Ishikawa (cell line): ENCODE data around the gene LCN2.

ENCODE experiments used
- EP300 ChIP-seq: IDR thresholded peaks from 2 replicates; pipeline ENCODE4 v1.6.1; 2012; ENCODE audit warnings: borderline replicate concordance
- NFIC ChIP-seq: IDR thresholded peaks from 2 replicates; pipeline ENCODE4 v1.6.1; 2012
- RAD21 ChIP-seq: IDR thresholded peaks from 2 replicates; pipeline ENCODE4 v1.6.1; 2012; ENCODE audit warnings: low read depth
- TAF1 ChIP-seq: IDR thresholded peaks from 2 replicates; pipeline ENCODE4 v1.6.1; 2012; ENCODE audit warnings: low read depth, mild to moderate bottlenecking
- TCF12 ChIP-seq: IDR thresholded peaks from 2 replicates; pipeline ENCODE4 v1.6.1; 2012; ENCODE audit warnings: low read depth
- TEAD4 ChIP-seq: IDR thresholded peaks from 2 replicates; pipeline ENCODE4 v1.6.1; 2012
- USF1 ChIP-seq: IDR thresholded peaks from 2 replicates; pipeline ENCODE4 v1.6.1; 2012
- YY1 ChIP-seq: IDR thresholded peaks from 2 replicates; pipeline ENCODE4 v1.6.1; 2012; ENCODE audit warnings: low read depth
- TF ChIP-seq, protein P1 (sequence below): IDR thresholded peaks from 2 replicates; pipeline ENCODE4 v1.6.1; 2012
- TF ChIP-seq, protein P2 (sequence below): IDR thresholded peaks from 2 replicates; pipeline ENCODE4 v1.6.1; 2012; ENCODE audit warnings: low read depth, mild to moderate bottlenecking

GRCh38 chr9:128144239-128145181 is 4.7 kb upstream of the LCN2 start:
- TF ChIP-seq TAF1 = no peak
- no peak for TF ChIP-seq EP300
- TF ChIP-seq, protein P1, sequence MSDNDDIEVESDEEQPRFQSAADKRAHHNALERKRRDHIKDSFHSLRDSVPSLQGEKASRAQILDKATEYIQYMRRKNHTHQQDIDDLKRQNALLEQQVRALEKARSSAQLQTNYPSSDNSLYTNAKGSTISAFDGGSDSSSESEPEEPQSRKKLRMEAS = no peak
- no peak for TF ChIP-seq RAD21
- TF ChIP-seq, protein P2, sequence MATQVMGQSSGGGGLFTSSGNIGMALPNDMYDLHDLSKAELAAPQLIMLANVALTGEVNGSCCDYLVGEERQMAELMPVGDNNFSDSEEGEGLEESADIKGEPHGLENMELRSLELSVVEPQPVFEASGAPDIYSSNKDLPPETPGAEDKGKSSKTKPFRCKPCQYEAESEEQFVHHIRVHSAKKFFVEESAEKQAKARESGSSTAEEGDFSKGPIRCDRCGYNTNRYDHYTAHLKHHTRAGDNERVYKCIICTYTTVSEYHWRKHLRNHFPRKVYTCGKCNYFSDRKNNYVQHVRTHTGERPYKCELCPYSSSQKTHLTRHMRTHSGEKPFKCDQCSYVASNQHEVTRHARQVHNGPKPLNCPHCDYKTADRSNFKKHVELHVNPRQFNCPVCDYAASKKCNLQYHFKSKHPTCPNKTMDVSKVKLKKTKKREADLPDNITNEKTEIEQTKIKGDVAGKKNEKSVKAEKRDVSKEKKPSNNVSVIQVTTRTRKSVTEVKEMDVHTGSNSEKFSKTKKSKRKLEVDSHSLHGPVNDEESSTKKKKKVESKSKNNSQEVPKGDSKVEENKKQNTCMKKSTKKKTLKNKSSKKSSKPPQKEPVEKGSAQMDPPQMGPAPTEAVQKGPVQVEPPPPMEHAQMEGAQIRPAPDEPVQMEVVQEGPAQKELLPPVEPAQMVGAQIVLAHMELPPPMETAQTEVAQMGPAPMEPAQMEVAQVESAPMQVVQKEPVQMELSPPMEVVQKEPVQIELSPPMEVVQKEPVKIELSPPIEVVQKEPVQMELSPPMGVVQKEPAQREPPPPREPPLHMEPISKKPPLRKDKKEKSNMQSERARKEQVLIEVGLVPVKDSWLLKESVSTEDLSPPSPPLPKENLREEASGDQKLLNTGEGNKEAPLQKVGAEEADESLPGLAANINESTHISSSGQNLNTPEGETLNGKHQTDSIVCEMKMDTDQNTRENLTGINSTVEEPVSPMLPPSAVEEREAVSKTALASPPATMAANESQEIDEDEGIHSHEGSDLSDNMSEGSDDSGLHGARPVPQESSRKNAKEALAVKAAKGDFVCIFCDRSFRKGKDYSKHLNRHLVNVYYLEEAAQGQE = no peak
- no peak for TF ChIP-seq TCF12
- no peak for TF ChIP-seq USF1
- TF ChIP-seq NFIC = no peak
- TF ChIP-seq YY1 = no peak
- no peak for TF ChIP-seq TEAD4
